HepG2 (cell line): ENCODE results near the gene SERPINF2. TPM values are rescaled to one million over a fixed set of nuclear protein-coding genes. Genes with fewer than 3 reads are reported as not detected.

Source experiments
- MAFK ChIP-seq, 2 experiments: IDR thresholded peaks in 1 of 2; conservative IDR thresholded peaks in 1 of 2; 2 replicates each; pipeline ENCODE4 v1.6.1; 2011; ENCODE audit warnings: improper control_type of control experiment in 2 of 2, low read length in 2 of 2
- NCOR1 ChIP-seq: fragments of 200-600 bp; sonication (generic); IDR thresholded peaks from 2 replicates; pipeline ENCODE4 v1.7.0; 2017; ENCODE audit warnings: antibody characterized with exemption, low read length, borderline replicate concordance
- NFIB ChIP-seq: sonication (generic); formaldehyde crosslinking; IDR thresholded peaks from 2 replicates; pipeline ENCODE4 v1.9.0; 2021; ENCODE audit warnings: missing genetic modification reagents, mild to moderate bottlenecking, borderline replicate concordance
- PAX8 ChIP-seq: sonication (generic); formaldehyde crosslinking; IDR thresholded peaks from 2 replicates; pipeline ENCODE4 v1.8.0; 2022; ENCODE audit warnings: mild to moderate bottlenecking, missing genetic modification reagents, borderline replicate concordance
- RCOR2 ChIP-seq: IDR thresholded peaks from 2 replicates; pipeline ENCODE4 v1.6.1; 2016; ENCODE audit warnings: missing biosample characterization, missing genetic modification reagents
- YY1 ChIP-seq: IDR thresholded peaks from 2 replicates; pipeline ENCODE4 v1.6.1; 2011; ENCODE audit warnings: low read length, low read depth, moderate library complexity, mild to moderate bottlenecking; ENCODE audit not compliant: insufficient read depth, insufficient replicate concordance
- ZNF33A ChIP-seq: sonication (generic); formaldehyde crosslinking; IDR thresholded peaks from 2 replicates; pipeline ENCODE4 v1.5.1; 2020; ENCODE audit warnings: missing genetic modification reagents, mild to moderate bottlenecking, moderate library complexity, borderline replicate concordance
- ZNF652 ChIP-seq: IDR thresholded peaks from 2 replicates; pipeline ENCODE4 v1.6.1; 2016; ENCODE audit warnings: low read depth, borderline replicate concordance
- polyA plus RNA-seq, 8 experiments: library from polyadenylated mRNA; depleted of rRNA in 3 of 8; stranded (reverse) in 7 of 8; unstranded in 1 of 8; fragments of >200 nt; fragmentation: Illumina TruSeq in 4 of 8; extraction: Trizol in 4 of 8; gene quantifications; 2 replicates each; pipeline versions ENCODE4 v1.2.1 to v1.2.3, GENCODE V29; 2011 to 2016; ENCODE audit warnings: low read depth in 4 of 8, missing spikeins in 1 of 8, mixed read lengths in 1 of 8; ENCODE audit not compliant: insufficient read depth in 1 of 8
- total RNA-seq, 5 experiments: library from RNA; depleted of rRNA; stranded (reverse); fragments of >200 nt; fragmentation: Illumina TruSeq; extraction: Trizol; gene quantifications; 2 replicates each; pipeline ENCODE4 v1.2.3, GENCODE V29; 2016; ENCODE audit warnings: low read depth in 1 of 5
- TF ChIP-seq, protein P1 (sequence below): fragments of 450-650 bp; IDR thresholded peaks from 2 replicates; pipeline ENCODE4 v1.6.1; 2016
- TF ChIP-seq, protein P2 (sequence below): sonication (generic); formaldehyde crosslinking; IDR thresholded peaks from 2 replicates; pipeline ENCODE4 v1.8.1; 2023; ENCODE audit warnings: missing genetic modification reagents, mild to moderate bottlenecking, borderline replicate concordance
- TF ChIP-seq, protein P3 (sequence below): sonication (generic); formaldehyde crosslinking; IDR thresholded peaks from 2 replicates; pipeline ENCODE4 v1.8.1; 2023; ENCODE audit warnings: mild to moderate bottlenecking, missing genetic modification reagents
- TF ChIP-seq, protein P4 (sequence below): sonication (generic); formaldehyde crosslinking; IDR thresholded peaks from 2 replicates; pipeline ENCODE4 v1.4.0; 2020; ENCODE audit warnings: missing genetic modification reagents
- TF ChIP-seq, protein P5 (sequence below): sonication (generic); formaldehyde crosslinking; IDR thresholded peaks from 2 replicates; pipeline ENCODE4; 2020; ENCODE audit warnings: missing genetic modification reagents, mild to moderate bottlenecking, borderline replicate concordance
- TF ChIP-seq, protein P6 (sequence below): IDR thresholded peaks from 2 replicates; pipeline ENCODE4 v1.6.1; 2016
- TF ChIP-seq, protein P7 (sequence below): sonication (generic); formaldehyde crosslinking; conservative IDR thresholded peaks from 2 replicates; pipeline ENCODE4 v1.8.1; 2023; ENCODE audit warnings: missing genetic modification reagents

SERPINF2 gene
- total and polyA plus RNA-seq, 2 of the 13 experiments (the other 11 are each of a cell fraction or from before 2014, with no cell fraction given), result 309 to 548 TPM

DNA sequence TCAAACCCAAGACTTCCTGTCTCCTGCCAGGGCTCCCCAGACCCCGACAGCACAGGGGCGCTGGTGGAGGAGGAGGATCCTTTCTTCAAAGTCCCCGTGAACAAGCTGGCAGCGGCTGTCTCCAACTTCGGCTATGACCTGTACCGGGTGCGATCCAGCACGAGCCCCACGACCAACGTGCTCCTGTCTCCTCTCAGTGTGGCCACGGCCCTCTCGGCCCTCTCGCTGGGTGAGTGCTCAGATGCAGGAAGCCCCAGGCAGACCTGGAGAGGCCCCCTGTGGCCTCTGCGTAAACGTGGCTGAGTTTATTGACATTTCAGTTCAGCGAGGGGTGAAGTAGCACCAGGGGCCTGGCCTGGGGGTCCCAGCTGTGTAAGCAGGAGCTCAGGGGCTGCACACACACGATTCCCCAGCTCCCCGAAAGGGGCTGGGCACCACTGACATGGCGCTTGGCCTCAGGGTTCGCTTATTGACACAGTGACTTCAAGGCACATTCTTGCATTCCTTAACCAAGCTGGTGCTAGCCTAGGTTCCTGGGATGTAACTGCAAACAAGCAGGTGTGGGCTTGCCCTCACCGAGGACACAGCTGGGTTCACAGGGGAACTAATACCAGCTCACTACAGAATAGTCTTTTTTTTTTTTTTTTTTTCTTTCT, 27.3 kb downstream of the SERPINF2 start (continued):
- TF ChIP-seq, protein P1, sequence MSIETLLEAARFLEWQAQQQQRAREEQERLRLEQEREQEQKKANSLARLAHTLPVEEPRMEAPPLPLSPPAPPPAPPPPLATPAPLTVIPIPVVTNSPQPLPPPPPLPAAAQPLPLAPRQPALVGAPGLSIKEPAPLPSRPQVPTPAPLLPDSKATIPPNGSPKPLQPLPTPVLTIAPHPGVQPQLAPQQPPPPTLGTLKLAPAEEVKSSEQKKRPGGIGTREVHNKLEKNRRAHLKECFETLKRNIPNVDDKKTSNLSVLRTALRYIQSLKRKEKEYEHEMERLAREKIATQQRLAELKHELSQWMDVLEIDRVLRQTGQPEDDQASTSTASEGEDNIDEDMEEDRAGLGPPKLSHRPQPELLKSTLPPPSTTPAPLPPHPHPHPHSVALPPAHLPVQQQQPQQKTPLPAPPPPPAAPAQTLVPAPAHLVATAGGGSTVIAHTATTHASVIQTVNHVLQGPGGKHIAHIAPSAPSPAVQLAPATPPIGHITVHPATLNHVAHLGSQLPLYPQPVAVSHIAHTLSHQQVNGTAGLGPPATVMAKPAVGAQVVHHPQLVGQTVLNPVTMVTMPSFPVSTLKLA, result 0 out of 2 replicates have a peak, but pooled peaks have one; percentile 6
- TF ChIP-seq ZNF33A (CRISPR knock-in tag) (no peak), NFIB (no peak), ZNF652 (no peak), PAX8 (no peak), RCOR2 (CRISPR knock-in tag) (peak; percentile 46; the same call in 1 of the 2 replicates), YY1 (peak; percentile 56), MAFK (conservative IDR thresholded peaks at IDR 0.05 in 1 of 2, IDR thresholded peaks at IDR 0.05 in 1 of 2; ENCODE audit: low read length in 2 of 2) (no peak), NCOR1 (no peak)
- TF ChIP-seq, protein P2, sequence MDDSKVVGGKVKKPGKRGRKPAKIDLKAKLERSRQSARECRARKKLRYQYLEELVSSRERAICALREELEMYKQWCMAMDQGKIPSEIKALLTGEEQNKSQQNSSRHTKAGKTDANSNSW (CRISPR knock-in tag), result no peak
- TF ChIP-seq, protein P3, sequence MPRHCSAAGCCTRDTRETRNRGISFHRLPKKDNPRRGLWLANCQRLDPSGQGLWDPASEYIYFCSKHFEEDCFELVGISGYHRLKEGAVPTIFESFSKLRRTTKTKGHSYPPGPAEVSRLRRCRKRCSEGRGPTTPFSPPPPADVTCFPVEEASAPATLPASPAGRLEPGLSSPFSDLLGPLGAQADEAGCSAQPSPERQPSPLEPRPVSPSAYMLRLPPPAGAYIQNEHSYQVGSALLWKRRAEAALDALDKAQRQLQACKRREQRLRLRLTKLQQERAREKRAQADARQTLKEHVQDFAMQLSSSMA (CRISPR knock-in tag), result no peak
- TF ChIP-seq, protein P4, sequence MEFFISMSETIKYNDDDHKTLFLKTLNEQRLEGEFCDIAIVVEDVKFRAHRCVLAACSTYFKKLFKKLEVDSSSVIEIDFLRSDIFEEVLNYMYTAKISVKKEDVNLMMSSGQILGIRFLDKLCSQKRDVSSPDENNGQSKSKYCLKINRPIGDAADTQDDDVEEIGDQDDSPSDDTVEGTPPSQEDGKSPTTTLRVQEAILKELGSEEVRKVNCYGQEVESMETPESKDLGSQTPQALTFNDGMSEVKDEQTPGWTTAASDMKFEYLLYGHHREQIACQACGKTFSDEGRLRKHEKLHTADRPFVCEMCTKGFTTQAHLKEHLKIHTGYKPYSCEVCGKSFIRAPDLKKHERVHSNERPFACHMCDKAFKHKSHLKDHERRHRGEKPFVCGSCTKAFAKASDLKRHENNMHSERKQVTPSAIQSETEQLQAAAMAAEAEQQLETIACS (CRISPR knock-in tag), result no peak
- TF ChIP-seq, protein P5, sequence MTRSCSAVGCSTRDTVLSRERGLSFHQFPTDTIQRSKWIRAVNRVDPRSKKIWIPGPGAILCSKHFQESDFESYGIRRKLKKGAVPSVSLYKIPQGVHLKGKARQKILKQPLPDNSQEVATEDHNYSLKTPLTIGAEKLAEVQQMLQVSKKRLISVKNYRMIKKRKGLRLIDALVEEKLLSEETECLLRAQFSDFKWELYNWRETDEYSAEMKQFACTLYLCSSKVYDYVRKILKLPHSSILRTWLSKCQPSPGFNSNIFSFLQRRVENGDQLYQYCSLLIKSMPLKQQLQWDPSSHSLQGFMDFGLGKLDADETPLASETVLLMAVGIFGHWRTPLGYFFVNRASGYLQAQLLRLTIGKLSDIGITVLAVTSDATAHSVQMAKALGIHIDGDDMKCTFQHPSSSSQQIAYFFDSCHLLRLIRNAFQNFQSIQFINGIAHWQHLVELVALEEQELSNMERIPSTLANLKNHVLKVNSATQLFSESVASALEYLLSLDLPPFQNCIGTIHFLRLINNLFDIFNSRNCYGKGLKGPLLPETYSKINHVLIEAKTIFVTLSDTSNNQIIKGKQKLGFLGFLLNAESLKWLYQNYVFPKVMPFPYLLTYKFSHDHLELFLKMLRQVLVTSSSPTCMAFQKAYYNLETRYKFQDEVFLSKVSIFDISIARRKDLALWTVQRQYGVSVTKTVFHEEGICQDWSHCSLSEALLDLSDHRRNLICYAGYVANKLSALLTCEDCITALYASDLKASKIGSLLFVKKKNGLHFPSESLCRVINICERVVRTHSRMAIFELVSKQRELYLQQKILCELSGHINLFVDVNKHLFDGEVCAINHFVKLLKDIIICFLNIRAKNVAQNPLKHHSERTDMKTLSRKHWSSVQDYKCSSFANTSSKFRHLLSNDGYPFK, result no peak; the same call in 1 of the 2 replicates
- TF ChIP-seq, protein P6, sequence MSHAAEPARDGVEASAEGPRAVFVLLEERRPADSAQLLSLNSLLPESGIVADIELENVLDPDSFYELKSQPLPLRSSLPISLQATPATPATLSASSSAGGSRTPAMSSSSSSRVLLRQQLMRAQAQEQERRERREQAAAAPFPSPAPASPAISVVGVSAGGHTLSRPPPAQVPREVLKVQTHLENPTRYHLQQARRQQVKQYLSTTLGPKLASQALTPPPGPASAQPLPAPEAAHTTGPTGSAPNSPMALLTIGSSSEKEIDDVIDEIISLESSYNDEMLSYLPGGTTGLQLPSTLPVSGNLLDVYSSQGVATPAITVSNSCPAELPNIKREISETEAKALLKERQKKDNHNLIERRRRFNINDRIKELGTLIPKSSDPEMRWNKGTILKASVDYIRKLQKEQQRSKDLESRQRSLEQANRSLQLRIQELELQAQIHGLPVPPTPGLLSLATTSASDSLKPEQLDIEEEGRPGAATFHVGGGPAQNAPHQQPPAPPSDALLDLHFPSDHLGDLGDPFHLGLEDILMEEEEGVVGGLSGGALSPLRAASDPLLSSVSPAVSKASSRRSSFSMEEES (CRISPR knock-in tag), result no peak
- TF ChIP-seq, protein P7, sequence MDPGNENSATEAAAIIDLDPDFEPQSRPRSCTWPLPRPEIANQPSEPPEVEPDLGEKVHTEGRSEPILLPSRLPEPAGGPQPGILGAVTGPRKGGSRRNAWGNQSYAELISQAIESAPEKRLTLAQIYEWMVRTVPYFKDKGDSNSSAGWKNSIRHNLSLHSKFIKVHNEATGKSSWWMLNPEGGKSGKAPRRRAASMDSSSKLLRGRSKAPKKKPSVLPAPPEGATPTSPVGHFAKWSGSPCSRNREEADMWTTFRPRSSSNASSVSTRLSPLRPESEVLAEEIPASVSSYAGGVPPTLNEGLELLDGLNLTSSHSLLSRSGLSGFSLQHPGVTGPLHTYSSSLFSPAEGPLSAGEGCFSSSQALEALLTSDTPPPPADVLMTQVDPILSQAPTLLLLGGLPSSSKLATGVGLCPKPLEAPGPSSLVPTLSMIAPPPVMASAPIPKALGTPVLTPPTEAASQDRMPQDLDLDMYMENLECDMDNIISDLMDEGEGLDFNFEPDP, result no peak
